HG03066 (cell line): ENCODE measurements around the gene GCNT1.
"Not testable (repeated sequence)": the region's sequence is repeated elsewhere in the genome, so short reads cannot be mapped to it uniquely, and the experiment has no call there.

Source experiments
- ATAC-seq: cut with Tn5 transposase; IDR thresholded peaks from one replicate; pipeline ENCODE4 v1.9.1; 2021; ENCODE audit warnings: low read depth; ENCODE audit not compliant: unreplicated experiment

The GCNT1 gene

GRCh38 chr9:76479337-76479736, 20.4 kb downstream of the GCNT1 start:
- ATAC-seq = not testable (repeated sequence)

- ATAC-seq = no peak
These were observed 27.2 kb downstream of the GCNT1 start for GRCh38 chr9:76486151-76486550.

- ATAC-seq = no peak
These were observed 31.4 kb downstream of the GCNT1 start for GRCh38 chr9:76490249-76490990.

- ATAC-seq = not testable (repeated sequence)
These were observed 32.1 kb downstream of the GCNT1 start for GRCh38 chr9:76491056-76491455.

- ATAC-seq = not testable (repeated sequence)
These were observed 34.5 kb downstream of the GCNT1 start for GRCh38 chr9:76493496-76493895.

- ATAC-seq = no peak
These were observed 41.1 kb downstream of the GCNT1 start for GRCh38 chr9:76500061-76500460.

GRCh38 chr9:76502746-76503145, 43.8 kb downstream of the GCNT1 start:
- no peak for ATAC-seq

- no peak for ATAC-seq
These were observed 51.1 kb downstream of the GCNT1 start for GRCh38 chr9:76510041-76510440.

- no peak for ATAC-seq
These were observed 51.5 kb downstream of the GCNT1 start for GRCh38 chr9:76510446-76510845.

- ATAC-seq = no peak
These were observed 53.8 kb downstream of the GCNT1 start for GRCh38 chr9:76512826-76513225.

GRCh38 chr9:76516350-76516749, 57.4 kb downstream of the GCNT1 start:
- ATAC-seq = no peak

GRCh38 chr9:76516871-76517270, 57.9 kb downstream of the GCNT1 start:
- ATAC-seq = peak; percentile 63

- no peak for ATAC-seq
These were observed 60.3 kb downstream of the GCNT1 start for GRCh38 chr9:76519075-76519835.

GRCh38 chr9:76521244-76521681, 62.3 kb downstream of the GCNT1 start:
- no peak for ATAC-seq

GRCh38 chr9:76521906-76522305, 62.9 kb downstream of the GCNT1 start:
- ATAC-seq = no peak

GRCh38 chr9:76523617-76524200, 64.7 kb downstream of the GCNT1 start:
- not testable (repeated sequence) for ATAC-seq

GRCh38 chr9:76525196-76525595, 66.2 kb downstream of the GCNT1 start:
- no peak for ATAC-seq

GRCh38 chr9:76526026-76526425, 67.0 kb downstream of the GCNT1 start:
- no peak for ATAC-seq

GRCh38 chr9:76528056-76528455, 69.1 kb downstream of the GCNT1 start:
- ATAC-seq = no peak

- ATAC-seq = no peak
These were observed 69.7 kb downstream of the GCNT1 start for GRCh38 chr9:76528642-76529190.

- no peak for ATAC-seq
These were observed 70.7 kb downstream of the GCNT1 start for GRCh38 chr9:76529653-76530052.
